KOPT-K1 (cell line): ENCODE data around the gene RCOR1.
"Not testable (repeated sequence)": the region's sequence is repeated elsewhere in the genome, so short reads cannot be mapped to it uniquely, and the experiment has no call there.

Source experiments
- H3K27ac ChIP-seq: fragments of 200-600 bp; sonication (generic); 2 replicates; pipeline ENCODE4 v1.5.1; 2016; ENCODE audit warnings: antibody characterized with exemption, mild to moderate bottlenecking, low read depth, low read length; ENCODE audit not compliant: poor library complexity, severe bottlenecking
- H3K36me3 ChIP-seq: fragments of 200-600 bp; sonication (generic); 2 replicates; pipeline ENCODE4 v1.5.1; 2017; ENCODE audit warnings: antibody characterized with exemption, mild to moderate bottlenecking, low read length, moderate library complexity; ENCODE audit not compliant: insufficient read depth
- H3K9me3 ChIP-seq: fragments of 200-600 bp; sonication (generic); 2 replicates; pipeline ENCODE4 v1.5.1; 2017; ENCODE audit warnings: antibody characterized with exemption, low read length, mild to moderate bottlenecking; ENCODE audit not compliant: insufficient read depth, poor library complexity, severe bottlenecking

The RCOR1 gene

GRCh38 chr14:102759456-102760187 lies 167.2 kb downstream of the RCOR1 start:
- Histone ChIP-seq H3K27ac (no peak overlapping the region), H3K36me3 (no peaks in the 10 kb centered on the region), H3K9me3 (no peaks in the 10 kb centered on the region)

DNA sequence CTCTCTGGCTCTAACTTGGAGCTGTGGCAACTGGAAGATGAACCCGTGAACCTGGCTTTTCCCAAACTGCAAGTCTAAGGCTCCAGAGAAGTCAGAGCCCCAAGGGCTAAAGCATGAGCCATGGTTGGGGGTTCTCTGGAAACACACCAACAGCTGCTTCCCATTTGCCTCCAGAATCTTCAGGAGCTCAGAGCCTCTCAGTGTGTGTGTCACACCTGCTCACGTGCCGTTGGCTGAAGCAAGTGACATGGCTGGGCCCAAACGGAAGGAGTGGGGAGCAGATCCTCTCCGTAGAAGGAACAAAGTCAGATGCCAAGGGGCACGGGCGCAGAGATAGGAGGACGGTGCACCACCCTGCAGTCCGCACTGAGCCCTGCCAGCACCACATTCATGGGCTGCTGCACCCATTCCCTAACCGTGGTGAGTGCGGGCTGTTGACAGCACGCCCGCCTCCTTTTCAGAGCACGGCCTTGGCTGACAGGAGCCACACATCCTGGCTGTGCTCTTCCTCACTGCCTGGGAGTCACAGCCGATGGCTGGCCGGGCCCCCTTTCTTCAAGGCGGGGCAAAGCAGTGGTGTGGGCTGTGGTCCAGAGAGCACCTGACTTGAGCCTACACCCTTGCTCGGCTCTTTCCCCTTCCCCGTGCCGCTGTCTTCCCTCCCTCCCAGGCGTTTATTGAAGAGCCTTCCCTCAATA lies 168.2 kb downstream of the RCOR1 start:
- no peaks in the 10 kb centered on the region for H3K9me3 ChIP-seq
- no peaks in the 10 kb centered on the region for H3K36me3 ChIP-seq
- no peak overlapping the region for H3K27ac ChIP-seq

- Histone ChIP-seq H3K36me3 (no peaks in the 10 kb centered on the region), H3K27ac (no peak overlapping the region), H3K9me3 (no peaks in the 10 kb centered on the region)
Observed at GRCh38 chr14:102761206-102761605, 168.8 kb downstream of the RCOR1 start.

GRCh38 chr14:102764220-102764671 lies 171.8 kb downstream of the RCOR1 start:
- H3K9me3 ChIP-seq, result no peaks in the 10 kb centered on the region
- no peaks in the 10 kb centered on the region for H3K36me3 ChIP-seq
- H3K27ac ChIP-seq, result no peak overlapping the region

GRCh38 chr14:102765770-102766169 lies 173.3 kb downstream of the RCOR1 start:
- H3K27ac ChIP-seq, H3K9me3 ChIP-seq, H3K36me3 ChIP-seq: not testable (repeated sequence)

DNA sequence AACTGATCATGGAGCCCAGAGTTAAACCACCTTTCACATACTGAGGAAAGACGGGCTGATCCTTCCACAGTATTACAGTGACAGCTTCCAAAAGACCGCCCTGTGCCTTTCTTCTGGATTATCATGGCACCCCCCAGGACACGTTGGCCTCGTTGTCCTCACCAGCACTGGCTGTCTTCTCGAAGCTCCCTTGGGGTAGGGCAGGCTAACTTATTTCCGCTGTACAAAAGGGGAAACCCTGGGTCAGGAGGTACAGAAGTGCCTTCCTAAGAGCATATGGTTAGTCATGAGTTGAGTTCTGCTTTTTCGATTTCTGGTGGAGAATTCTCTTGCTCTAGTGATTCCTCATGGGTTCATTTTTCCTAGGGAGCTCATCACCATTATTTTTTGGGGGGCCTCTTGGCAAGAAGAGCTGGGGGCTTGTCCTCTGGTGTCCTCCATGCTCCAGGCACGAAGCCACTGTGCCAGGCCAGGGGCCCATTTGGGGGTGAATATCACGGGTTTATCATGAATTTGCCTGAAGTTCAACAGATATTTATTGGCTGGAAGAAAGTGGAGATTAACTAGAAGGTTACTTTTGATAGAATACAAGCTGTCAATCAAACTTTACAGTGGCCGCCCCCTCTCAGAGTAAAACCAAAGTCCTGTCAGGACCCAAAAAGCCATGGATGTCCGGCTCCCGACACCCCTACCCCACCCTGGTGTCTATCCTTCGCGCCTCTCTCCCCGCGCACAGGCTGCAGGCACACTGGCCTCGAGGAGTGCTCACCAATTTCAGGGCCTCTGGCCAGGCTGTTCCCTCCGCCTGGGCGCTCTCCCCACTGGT lies 176.0 kb downstream of the RCOR1 start:
- no peak overlapping the region for H3K27ac ChIP-seq
- H3K36me3 ChIP-seq, result no peaks in the 10 kb centered on the region
- no peaks in the 10 kb centered on the region for H3K9me3 ChIP-seq

- Histone ChIP-seq H3K36me3 (no peaks in the 10 kb centered on the region), H3K9me3 (no peaks in the 10 kb centered on the region), H3K27ac (no peak overlapping the region)
Observed at GRCh38 chr14:102769049-102769327, 176.5 kb downstream of the RCOR1 start.

DNA sequence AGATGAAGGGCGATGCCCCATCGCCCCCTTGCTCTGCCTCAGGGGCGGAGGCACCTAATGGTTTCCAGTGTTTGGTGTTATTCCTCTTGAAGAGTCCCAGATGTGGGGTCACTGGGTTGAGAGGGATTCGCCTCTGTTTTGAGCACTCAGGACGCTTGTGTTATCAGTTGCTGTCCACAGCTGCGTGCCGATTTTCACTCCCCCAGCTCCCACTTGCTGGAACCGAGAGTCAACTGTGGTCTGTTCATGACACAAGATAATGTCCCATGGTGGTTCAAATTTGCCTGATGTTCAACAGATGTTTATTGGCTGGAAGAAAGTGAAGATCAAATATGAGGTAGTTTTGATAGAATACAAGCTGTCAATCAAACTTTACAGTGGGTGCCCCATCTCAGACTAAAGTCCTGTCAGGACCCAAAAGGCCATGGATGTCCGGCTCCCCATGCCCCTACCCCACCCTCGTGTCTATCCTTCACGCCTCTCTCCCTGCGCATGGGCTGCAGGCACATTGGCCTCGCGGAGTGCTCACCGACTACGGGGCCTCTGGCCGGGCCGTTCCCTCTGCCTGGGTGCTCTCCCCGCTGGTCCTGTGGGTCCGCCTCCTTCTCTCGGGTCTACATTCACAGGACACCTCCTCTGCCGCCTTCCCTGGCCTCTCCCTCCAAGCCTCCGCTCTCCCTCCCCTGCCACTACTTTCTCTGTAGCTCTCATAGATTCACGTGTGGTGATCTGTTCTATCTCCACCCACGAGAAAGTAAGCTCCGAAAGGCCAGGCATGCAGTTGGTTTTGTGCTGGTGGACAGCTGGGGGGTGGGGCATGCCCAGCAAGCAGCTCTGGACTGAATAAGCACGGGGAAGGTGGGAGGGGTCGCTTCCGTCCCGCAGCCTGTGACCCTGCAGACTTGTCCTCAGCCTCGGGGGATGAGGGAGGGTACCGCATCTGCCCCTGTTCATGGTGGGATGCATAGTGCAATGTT lies 178.0 kb downstream of the RCOR1 start:
- no peak overlapping the region for H3K27ac ChIP-seq
- H3K36me3 ChIP-seq, result no peaks in the 10 kb centered on the region
- no peaks in the 10 kb centered on the region for H3K9me3 ChIP-seq

DNA sequence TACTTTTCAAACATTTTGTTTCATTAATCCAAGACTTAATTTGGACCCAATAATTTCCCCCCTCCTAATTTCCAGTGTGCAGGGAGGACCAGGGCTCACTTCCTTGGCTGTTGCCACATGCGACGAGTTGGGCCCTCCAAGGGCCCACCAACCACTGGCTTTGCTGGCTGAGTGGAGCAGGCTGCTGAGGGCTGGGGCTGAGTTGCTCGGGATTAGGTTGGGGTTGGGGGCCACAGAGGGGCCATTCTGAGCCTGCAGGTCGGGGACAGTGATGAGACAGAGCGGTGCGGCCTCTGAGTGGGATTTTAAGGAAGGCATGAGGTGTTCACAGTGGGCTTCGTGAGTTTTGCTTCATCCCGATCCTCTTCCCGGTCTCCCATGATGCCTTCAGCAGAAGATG lies 178.7 kb downstream of the RCOR1 start:
- Histone ChIP-seq H3K27ac (no peak overlapping the region), H3K9me3 (no peaks in the 10 kb centered on the region), H3K36me3 (no peaks in the 10 kb centered on the region)

- Histone ChIP-seq H3K9me3 (no peaks in the 10 kb centered on the region), H3K36me3 (no peaks in the 10 kb centered on the region), H3K27ac (no peak overlapping the region)
Observed at GRCh38 chr14:102772781-102773570, 180.5 kb downstream of the RCOR1 start.

- Histone ChIP-seq H3K36me3 (no peaks in the 10 kb centered on the region), H3K9me3 (no peaks in the 10 kb centered on the region), H3K27ac (peak overlapping the region; percentile 10)
Observed at GRCh38 chr14:102774391-102775153, 182.1 kb downstream of the RCOR1 start.

- H3K27ac ChIP-seq, result peak overlapping the region; percentile 46
- H3K9me3 ChIP-seq, result no peaks in the 10 kb centered on the region
- peaks cover 3% of the 10 kb centered on the region; the same call in 1 of the 2 replicates for H3K36me3 ChIP-seq
Observed at GRCh38 chr14:102775855-102776760, 183.7 kb downstream of the RCOR1 start.
